H9 (cell line): ENCODE measurements around the gene DDX20. TPM values are rescaled to one million over a fixed set of nuclear protein-coding genes. Genes with fewer than 3 reads are reported as not detected.

ENCODE experiments used
- DNase-seq: peaks from one replicate; pipeline ENCODE4 v3.0.0-alpha.2; 2017
- H2AFZ ChIP-seq: one replicate; pipeline ENCODE4 v1.6.1; 2013; ENCODE audit warnings: mild to moderate bottlenecking, low read length, control low read depth, moderate library complexity
- H2AK5ac ChIP-seq: 2 replicates; pipeline ENCODE4 v1.6.1; 2013; ENCODE audit warnings: low read length, control low read depth, mixed read lengths; ENCODE audit not compliant: insufficient read length
- H2BK120ac ChIP-seq: one replicate; pipeline ENCODE4 v1.6.1; 2013; ENCODE audit warnings: low read depth, mild to moderate bottlenecking, low read length, control low read depth, inconsistent platforms; ENCODE audit not compliant: poor library complexity, severe bottlenecking
- H2BK12ac ChIP-seq: 2 replicates; pipeline ENCODE4 v1.6.1; 2013; ENCODE audit warnings: low read length, control low read depth, mixed read lengths, low read depth; ENCODE audit not compliant: insufficient read length
- H2BK15ac ChIP-seq: 2 replicates; pipeline ENCODE4 v1.6.1; 2013; ENCODE audit warnings: low read depth, low read length, control low read depth
- H2BK20ac ChIP-seq: one replicate; pipeline ENCODE4 v1.6.1; 2013; ENCODE audit warnings: low read depth, mild to moderate bottlenecking, low read length, control low read depth, inconsistent platforms; ENCODE audit not compliant: poor library complexity, severe bottlenecking
- H2BK5ac ChIP-seq: 2 replicates; pipeline ENCODE4 v1.6.1; 2013; ENCODE audit warnings: low read length, control low read depth, mixed read lengths; ENCODE audit not compliant: insufficient read length
- H3K14ac ChIP-seq: 2 replicates; pipeline ENCODE4 v1.6.1; 2013; ENCODE audit warnings: low read length, control low read depth; ENCODE audit not compliant: insufficient read depth
- H3K18ac ChIP-seq: 2 replicates; pipeline ENCODE4 v1.6.1; 2013; ENCODE audit warnings: low read depth, mild to moderate bottlenecking, mixed read lengths, low read length, control low read depth; ENCODE audit not compliant: insufficient read length
- H3K23ac ChIP-seq: 2 replicates; pipeline ENCODE4 v1.6.1; 2013; ENCODE audit warnings: low read length, control low read depth, mixed read lengths, low read depth; ENCODE audit not compliant: insufficient read length
- H3K23me2 ChIP-seq: 2 replicates; pipeline ENCODE4 v1.6.1; 2013; ENCODE audit warnings: low read depth, mild to moderate bottlenecking, mixed read lengths, low read length, control low read depth; ENCODE audit not compliant: insufficient read length, poor library complexity, severe bottlenecking
- H3K27ac ChIP-seq: 2 replicates; pipeline ENCODE4 v1.5.1; 2013; ENCODE audit warnings: low read length, control low read depth, mixed read lengths, low read depth; ENCODE audit not compliant: insufficient read length
- H3K27me3 ChIP-seq: 2 replicates; pipeline ENCODE4 v1.6.1; 2013; ENCODE audit warnings: low read length, control low read depth, inconsistent platforms; ENCODE audit not compliant: insufficient read depth
- H3K4ac ChIP-seq: 2 replicates; pipeline ENCODE4 v1.6.1; 2013; ENCODE audit warnings: low read depth, mild to moderate bottlenecking, control low read depth, inconsistent platforms, low read length, moderate library complexity
- H3K4me1 ChIP-seq: 2 replicates; pipeline ENCODE4 v1.6.1; 2013; ENCODE audit warnings: low read length, control low read depth, inconsistent platforms; ENCODE audit not compliant: insufficient read depth
- H3K4me2 ChIP-seq: 2 replicates; pipeline ENCODE4 v1.6.1; 2013; ENCODE audit warnings: low read length, control low read depth, mixed read lengths; ENCODE audit not compliant: insufficient read length, insufficient read depth
- H3K56ac ChIP-seq: 2 replicates; pipeline ENCODE4 v1.6.1; 2013; ENCODE audit warnings: low read depth, mild to moderate bottlenecking, mixed read lengths, low read length, control low read depth; ENCODE audit not compliant: insufficient read length
- H3K79me1 ChIP-seq: 2 replicates; pipeline ENCODE4 v1.6.1; 2013; ENCODE audit warnings: low read depth, mild to moderate bottlenecking, moderate library complexity, low read length, control low read depth, inconsistent platforms; ENCODE audit not compliant: insufficient read depth, poor library complexity, severe bottlenecking
- H3K79me2 ChIP-seq: 2 replicates; pipeline ENCODE4 v1.6.1; 2013; ENCODE audit warnings: low read length, control low read depth, inconsistent platforms; ENCODE audit not compliant: insufficient read depth
- H3K9ac ChIP-seq: 2 replicates; pipeline ENCODE4 v1.6.1; 2013; ENCODE audit warnings: low read length, control low read depth, mixed read lengths; ENCODE audit not compliant: insufficient read length; ENCODE audit errors: extremely low read depth
- H3K9me3 ChIP-seq: one replicate; pipeline ENCODE4 v1.6.1; 2013; ENCODE audit warnings: low read depth, low read length, inconsistent platforms; ENCODE audit not compliant: control insufficient read depth
- H3T11ph ChIP-seq: one replicate; pipeline ENCODE4 v1.6.1; 2013; ENCODE audit warnings: mild to moderate bottlenecking, low read length, control low read depth, inconsistent platforms
- H4K20me1 ChIP-seq: one replicate; pipeline ENCODE4 v1.6.1; 2013; ENCODE audit not compliant: control insufficient read depth, insufficient read length, insufficient read depth
- H4K5ac ChIP-seq: 2 replicates; pipeline ENCODE4 v1.6.1; 2013; ENCODE audit warnings: low read depth, mild to moderate bottlenecking, mixed read lengths, low read length, control low read depth; ENCODE audit not compliant: insufficient read length
- H4K8ac ChIP-seq: replicated peaks from 2 replicates; pipeline ENCODE4 v1.6.1; 2013; ENCODE audit warnings: low read length, control low read depth, mixed read lengths, low read depth; ENCODE audit not compliant: insufficient read length
- H4K91ac ChIP-seq: 2 replicates; pipeline ENCODE4 v1.6.1; 2013; ENCODE audit warnings: low read depth, mild to moderate bottlenecking, moderate library complexity, mixed read lengths, low read length, control low read depth; ENCODE audit not compliant: insufficient read length
- H3K27ac Mint-ChIP-seq, 3 experiments: 2 replicates in 2 of 3; 3 replicates in 1 of 3; pipeline ENCODE4 v1.8.0; 2020 to 2021; ENCODE audit warnings: mixed read lengths in 3 of 3, mild to moderate bottlenecking in 1 of 3, moderate library complexity in 1 of 3
- H3K27me3 Mint-ChIP-seq: 2 replicates; pipeline ENCODE4 v1.8.0; 2021; ENCODE audit warnings: low read depth, mild to moderate bottlenecking, moderate library complexity, mixed read lengths
- H3K36me3 Mint-ChIP-seq, 3 experiments: 2 replicates in 2 of 3; 3 replicates in 1 of 3; pipeline ENCODE4 v1.8.0; 2020 to 2021; ENCODE audit warnings: low read depth in 3 of 3, mixed read lengths in 3 of 3; ENCODE audit not compliant: insufficient read depth in 1 of 3
- H3K4me1 Mint-ChIP-seq, 2 experiments: 2 replicates each; pipeline ENCODE4 v1.8.0; 2020; ENCODE audit warnings: mixed read lengths in 2 of 2
- H3K4me3 Mint-ChIP-seq, 2 experiments: 2 replicates in 1 of 2; 3 replicates in 1 of 2; pipeline ENCODE4 v1.8.0; 2020 to 2021; ENCODE audit warnings: mild to moderate bottlenecking in 2 of 2, mixed read lengths in 2 of 2, moderate library complexity in 1 of 2
- H3K9me3 Mint-ChIP-seq, 2 experiments: 2 replicates in 1 of 2; 3 replicates in 1 of 2; pipeline ENCODE4 v1.8.0; 2020; ENCODE audit warnings: mild to moderate bottlenecking in 2 of 2, mixed read lengths in 2 of 2, moderate library complexity in 1 of 2
- CTCF ChIP-seq: fragments of 200-600 bp; sonication (generic); conservative IDR thresholded peaks from 3 replicates; pipeline ENCODE4 v1.8.0; 2021; ENCODE audit warnings: antibody characterized with exemption, mild to moderate bottlenecking
- WGBS: extraction: QIAGEN DNeasy Blood & Tissue Kit; methylation state at CpG from one replicate; pipeline ENCODE4 v1.1.7; 2013; ENCODE audit warnings: missing lambda C conversion rate, low lambda C conversion rate, mixed read lengths; ENCODE audit not compliant: insufficient read length; ENCODE audit errors: extremely low coverage; 5-methylcytosine and 5-hydroxymethylcytosine counted together
- total RNA-seq: library from RNA; stranded (reverse); gene quantifications from 2 replicates; pipeline ENCODE4 v1.2.1, GENCODE V29; 2021

The DDX20 gene
- total RNA-seq, 1 experiment from 2014 or later = 38.3 TPM

DNA sequence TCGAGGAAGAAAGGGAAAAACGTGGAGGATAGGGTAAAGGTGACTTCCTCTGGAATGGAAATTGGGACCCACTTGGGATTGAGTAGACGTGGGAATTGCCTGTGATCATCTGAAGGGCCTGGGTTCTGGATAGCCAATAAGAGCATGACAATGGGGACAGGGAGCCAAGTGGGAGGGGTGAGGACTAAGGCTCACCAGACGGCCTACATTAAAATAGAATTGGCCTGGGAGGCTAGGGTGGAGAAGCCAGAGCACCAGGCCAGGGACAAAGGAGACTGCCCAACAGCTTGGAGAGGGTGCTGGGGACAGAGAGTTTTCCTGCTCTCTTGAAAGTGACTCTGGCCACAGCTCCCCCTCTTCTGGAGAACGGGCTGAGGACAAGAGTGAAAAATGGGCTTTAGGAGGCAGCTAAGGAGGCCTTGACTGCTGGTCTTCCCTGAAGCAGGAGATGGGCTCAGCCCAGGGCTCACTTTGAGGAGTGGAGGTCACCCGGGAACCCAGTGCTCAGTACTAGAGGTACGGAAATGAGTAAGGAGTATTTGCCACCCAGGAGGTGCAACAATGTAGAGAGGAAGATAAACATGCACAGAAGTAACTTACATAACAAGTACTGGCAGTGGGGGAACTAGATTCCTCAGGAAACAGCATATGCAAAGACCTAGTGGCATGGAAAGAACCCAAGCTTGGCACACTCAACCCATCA is 35.3 kb upstream of the DDX20 start:
- H3K27ac Mint-ChIP-seq = peak overlapping the region in 2 of 3 experiments; percentile 38 to 43; a peak in 4 of 7 replicates
- H2BK5ac ChIP-seq = no peak overlapping the region
- peaks cover 41% of the 10 kb centered on the region in 2 experiments for H3K4me1 Mint-ChIP-seq

More for the DNA sequence above, 35.3 kb upstream of the DDX20 start:
- Histone ChIP-seq H4K91ac (no peak overlapping the region), H3K4me1 (peaks cover 14% of the 10 kb centered on the region; the same call in 1 of the 2 replicates), H3K27me3 (no peaks in the 10 kb centered on the region), H2BK15ac (no peak overlapping the region), H3K4ac (no peak overlapping the region), H3K9ac (no peak overlapping the region), H4K20me1 (no peaks in the 10 kb centered on the region), H3K79me1 (no peaks in the 10 kb centered on the region), H3K23ac (no peak overlapping the region), H3K56ac (no peak overlapping the region), H2BK20ac (no peak overlapping the region), H3K23me2 (no peaks in the 10 kb centered on the region), H2BK12ac (no peak overlapping the region), H3K18ac (no peak overlapping the region), H3K79me2 (no peaks in the 10 kb centered on the region), H4K8ac (no peak overlapping the region), H2AK5ac (no peak overlapping the region), H3K9me3 (no peaks in the 10 kb centered on the region), H3K27ac (no peak overlapping the region), H2AFZ (no peak overlapping the region), H3T11ph (no peak overlapping the region), H3K14ac (0 out of 2 replicates have a peak overlapping the region, but pooled peaks have one; percentile 8), H4K5ac (no peak overlapping the region), H2BK120ac (no peak overlapping the region), H3K4me2 (no peak overlapping the region)
- peaks cover 0 to 2% (median 0%) of the 10 kb centered on the region in 3 experiments; a peak in 2 of 7 replicates for H3K36me3 Mint-ChIP-seq
- H3K4me3 Mint-ChIP-seq = peak overlapping the region in 1 of 2 experiments; percentile 43; a peak in 1 of 5 replicates
- peaks cover 1% of the 10 kb centered on the region; the same call in 1 of the 2 replicates for H3K27me3 Mint-ChIP-seq
- DNase-seq = peak; percentile 28
- no peak for TF ChIP-seq CTCF
- H3K9me3 Mint-ChIP-seq = no peaks in the 10 kb centered on the region; a peak in 1 of 5 replicates
- no CpG with 5 or more reads among the region's 7 CpGs for WGBS
